A673 (cell line): ENCODE measurements around the gene PIGK. TPM values are rescaled to one million over a fixed set of nuclear protein-coding genes. Genes with fewer than 3 reads are reported as not detected.

Source experiments
- BruUV-seq: library from RNA; stranded (reverse); fragments of 400-500 nt; replicated peaks from 2 replicates; lab custom pipeline; 2021; lab: Mats Ljungman, UMichigan
- CTCF ChIA-PET: fragments of 300-600 bp; sonication (Branson Sonifier 250); formaldehyde crosslinking; loops from one replicate; lab custom pipeline; 2022; ENCODE audit warnings: antibody characterized with exemption; lab: Charles Lee
- POLR2A ChIA-PET: fragments of 300-600 bp; sonication (Branson Sonifier 250); formaldehyde crosslinking; loops from one replicate; lab custom pipeline; 2022; ENCODE audit warnings: antibody characterized with exemption; ENCODE audit not compliant: low non-redundant PET; lab: Charles Lee
- DNase-seq: peaks from one replicate; pipeline ENCODE4 v3.0.0-alpha.2; 2015; ENCODE audit warnings: low spot score
- H3K27ac ChIP-seq: fragments of 200-600 bp; sonication (generic); 2 replicates; pipeline ENCODE4 v1.5.1; 2016; ENCODE audit warnings: mixed run types, low read depth, mild to moderate bottlenecking, mixed read lengths, antibody characterized with exemption, low read length; ENCODE audit not compliant: poor library complexity, severe bottlenecking
- H3K27me3 ChIP-seq: fragments of 200-600 bp; sonication (generic); replicated peaks from 2 replicates; pipeline ENCODE4 v1.6.1; 2017; ENCODE audit warnings: mixed run types, low read depth, mild to moderate bottlenecking, mixed read lengths, antibody characterized with exemption, low read length; ENCODE audit not compliant: insufficient read depth, poor library complexity
- H3K36me3 ChIP-seq: fragments of 200-600 bp; sonication (generic); 2 replicates; pipeline ENCODE4 v1.6.1; 2016; ENCODE audit warnings: mixed run types, mild to moderate bottlenecking, mixed read lengths, antibody characterized with exemption, low read length; ENCODE audit not compliant: insufficient read depth, poor library complexity, severe bottlenecking
- H3K4me1 ChIP-seq: fragments of 200-600 bp; sonication (generic); 2 replicates; pipeline ENCODE4 v1.6.1; 2017; ENCODE audit warnings: mixed run types, mild to moderate bottlenecking, mixed read lengths, antibody characterized with exemption, low read length; ENCODE audit not compliant: insufficient read depth, poor library complexity, severe bottlenecking
- H3K4me3 ChIP-seq: fragments of 200-600 bp; sonication (generic); 2 replicates; pipeline ENCODE4 v1.5.1; 2016; ENCODE audit warnings: low read depth, mixed run types, mild to moderate bottlenecking, mixed read lengths, low read length; ENCODE audit not compliant: poor library complexity, severe bottlenecking
- H3K9me3 ChIP-seq: fragments of 200-600 bp; sonication (generic); 2 replicates; pipeline ENCODE4 v1.6.1; 2016; ENCODE audit warnings: mixed run types, low read depth, mild to moderate bottlenecking, mixed read lengths, antibody characterized with exemption, low read length; ENCODE audit not compliant: poor library complexity, severe bottlenecking
- CTCF ChIP-seq: fragments of 300-800, 200-600 bp; sonication (generic); conservative IDR thresholded peaks from 2 replicates; pipeline ENCODE4 v1.5.1; 2017; ENCODE audit warnings: low read depth, mild to moderate bottlenecking, antibody characterized with exemption, low read length, moderate library complexity, mixed read lengths
- EZH2 ChIP-seq: fragments of 200-600 bp; sonication (generic); IDR thresholded peaks from 2 replicates; pipeline ENCODE4 v1.6.1; 2017; ENCODE audit warnings: borderline replicate concordance, low read depth, mild to moderate bottlenecking, mixed read lengths, antibody characterized with exemption, low read length; ENCODE audit not compliant: poor library complexity, severe bottlenecking
- intact Hi-C: fragments of 100-400 bp; cut with micrococcal nuclease; formaldehyde crosslinking; loops from one replicate; pipeline ENCODE4 v1.10.0; 2022; ENCODE audit not compliant: unreplicated experiment
- total RNA-seq: library from RNA; stranded (reverse); gene quantifications from 2 replicates; pipeline ENCODE4 v1.2.3, GENCODE V29; 2021

The PIGK gene
- total RNA-seq, 1 experiment from 2014 or later = 28.8 TPM

GRCh38 chr1:77063118-77063517 is 156.1 kb downstream of the PIGK start:
- Histone ChIP-seq H3K27ac (no peak overlapping the region), H3K27me3 (peaks cover 11% of the 10 kb centered on the region), H3K4me1 (no peaks in the 10 kb centered on the region), H3K9me3 (no peaks in the 10 kb centered on the region), H3K4me3 (no peak overlapping the region), H3K36me3 (no peaks in the 10 kb centered on the region)
- BruUV-seq = no TSS peak
- intact Hi-C loops = no loop called here
- no peak for TF ChIP-seq CTCF
- no peak for TF ChIP-seq EZH2
- ChIA-PET CTCF (no interaction called here), POLR2A (no interaction called here)
- DNase-seq = peak; percentile 3

GRCh38 chr1:77061162-77061561 is 158.1 kb downstream of the PIGK start:
- no TSS peak for BruUV-seq
- Histone ChIP-seq H3K27me3 (peaks cover 23% of the 10 kb centered on the region), H3K9me3 (no peaks in the 10 kb centered on the region), H3K4me3 (no peak overlapping the region), H3K27ac (no peak overlapping the region), H3K36me3 (no peaks in the 10 kb centered on the region), H3K4me1 (no peaks in the 10 kb centered on the region)
- TF ChIP-seq EZH2 = no peak
- TF ChIP-seq CTCF = no peak
- no peak for DNase-seq
- ChIA-PET POLR2A (no interaction called here), CTCF (no interaction called here)
- intact Hi-C loops = no loop called here

DNA sequence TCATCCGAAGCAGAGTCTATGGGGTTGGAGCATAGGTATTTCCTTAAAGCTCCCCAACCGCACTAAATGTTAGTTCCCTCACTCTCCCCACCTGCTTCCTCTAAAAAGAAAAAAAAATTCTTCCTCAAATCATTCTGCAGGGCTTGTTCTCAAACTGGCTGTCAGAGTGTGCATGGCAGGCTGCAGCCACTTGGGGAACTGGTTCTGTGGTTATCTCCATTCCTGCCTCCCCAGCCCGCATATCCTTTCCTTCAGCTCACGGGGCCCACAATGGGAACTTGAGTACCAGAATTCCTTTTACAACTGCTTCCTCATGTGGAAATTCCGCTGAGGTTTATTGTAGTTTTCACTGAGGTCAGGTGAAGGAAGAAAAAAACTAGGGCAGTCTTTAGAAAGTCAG is 159.2 kb downstream of the PIGK start:
- POLR2A ChIA-PET = no interaction called here
- no peak for TF ChIP-seq EZH2
- no peak for TF ChIP-seq CTCF
- no TSS peak for BruUV-seq
- Histone ChIP-seq H3K36me3 (no peaks in the 10 kb centered on the region), H3K4me1 (no peaks in the 10 kb centered on the region), H3K27ac (no peak overlapping the region), H3K9me3 (no peaks in the 10 kb centered on the region), H3K4me3 (no peak overlapping the region), H3K27me3 (peaks cover 29% of the 10 kb centered on the region)
- intact Hi-C loops = no loop called here
- CTCF ChIA-PET = no interaction called here
- no peak for DNase-seq
